B cell (primary cell): Measurements from ENCODE around the gene VAPB. TPM values are rescaled to one million over a fixed set of nuclear protein-coding genes. Genes with fewer than 3 reads are reported as not detected.

ENCODE experiments used
- ATAC-seq: fragments of 200-7000 bp; cut with Tn5 transposase; one replicate; pipeline ENCODE4 v1.10.0; 2021; ENCODE audit warnings: low read depth, mild to moderate bottlenecking, moderate number of reproducible peaks, moderate library complexity
- CTCF ChIA-PET: fragments of 350-600 bp; sonication (Branson Sonifier 250); formaldehyde crosslinking; loops from one replicate; lab custom pipeline; 2021; ENCODE audit warnings: antibody characterized with exemption, inconsistent platforms; lab: Charles Lee
- POLR2A ChIA-PET: fragments of 350-600 bp; sonication (Branson Sonifier 250); formaldehyde crosslinking; loops from one replicate; lab custom pipeline; 2021; ENCODE audit warnings: antibody characterized with exemption; lab: Charles Lee
- DNase-seq: peaks from one replicate; pipeline ENCODE4 v3.0.0; 2013
- H2AFZ ChIP-seq: 2 replicates; pipeline ENCODE4 v1.6.1; 2012; ENCODE audit warnings: mild to moderate bottlenecking, low read depth, low read length; ENCODE audit not compliant: insufficient read depth, poor library complexity, severe bottlenecking
- H3K27ac ChIP-seq, 2 donors: 1 replicate in 1 of 2; 2 replicates in 1 of 2; pipeline ENCODE4 v1.5.1; 2012 to 2013; ENCODE audit warnings: low read length in 2 of 2, mild to moderate bottlenecking in 2 of 2, moderate library complexity in 1 of 2
- H3K27me3 ChIP-seq, 4 experiments: fragments of 200-600 bp in 1 of 4; sonication (generic) in 1 of 4; replicated peaks in 1 of 4; 1 replicate in 2 of 4; 2 replicates in 2 of 4; pipeline versions ENCODE4 v1.6.1 to v1.7.0; 2013 to 2016; ENCODE audit warnings: low read length in 3 of 4, mild to moderate bottlenecking in 2 of 4, mixed read lengths in 1 of 4, moderate library complexity in 1 of 4; ENCODE audit not compliant: insufficient read depth in 4 of 4, control insufficient read depth in 3 of 4; ENCODE audit errors: control extremely low read depth in 1 of 4
- H3K36me3 ChIP-seq, 2 experiments: replicated peaks in 1 of 2; 1 replicate in 1 of 2; 2 replicates in 1 of 2; pipeline versions ENCODE4 v1.6.1 to v1.7.1; 2013; ENCODE audit warnings: low read length in 1 of 2; ENCODE audit not compliant: insufficient read depth in 2 of 2, control insufficient read depth in 1 of 2; ENCODE audit errors: control extremely low read depth in 1 of 2, extremely low read depth in 1 of 2
- H3K4me1 ChIP-seq, 2 donors: fragments of 200-600 bp in 1 of 2; sonication (generic) in 1 of 2; 1 replicate in 1 of 2; 2 replicates in 1 of 2; pipeline versions ENCODE4 v1.5.1 to v1.6.1; 2013 to 2017; ENCODE audit warnings: low read length in 2 of 2; ENCODE audit not compliant: control insufficient read depth in 2 of 2, insufficient read depth in 2 of 2
- H3K4me2 ChIP-seq: replicated peaks from 2 replicates; pipeline ENCODE3; 2012; ENCODE audit warnings: mild to moderate bottlenecking, low read depth, low read length; ENCODE audit not compliant: poor library complexity, severe bottlenecking
- H3K4me3 ChIP-seq, 5 experiments: fragments of 200-600 bp in 1 of 5; sonication (generic) in 1 of 5; 1 replicate in 3 of 5; 2 replicates in 2 of 5; pipeline versions ENCODE4 v1.5.1 to v1.7.0; 2011 to 2016; ENCODE audit warnings: low read length in 4 of 5, mild to moderate bottlenecking in 4 of 5, low read depth in 2 of 5, control low read depth in 1 of 5, moderate library complexity in 1 of 5; ENCODE audit not compliant: insufficient read depth in 1 of 5; ENCODE audit errors: control extremely low read depth in 1 of 5, extremely low read depth in 1 of 5
- H3K79me2 ChIP-seq: fragments of 200-600 bp; sonication (generic); one replicate; pipeline ENCODE4 v1.6.0; 2016; ENCODE audit warnings: low read length; ENCODE audit not compliant: control insufficient read depth, insufficient read depth
- H3K9ac ChIP-seq: fragments of 200-600 bp; sonication (generic); 2 replicates; pipeline ENCODE4 v1.6.1; 2017; ENCODE audit warnings: mild to moderate bottlenecking, low read length, moderate library complexity
- H3K9me3 ChIP-seq, 3 donors: one replicate each; pipeline versions ENCODE4 v1.6.1 to v1.7.1; 2013; ENCODE audit warnings: low read length in 2 of 3; ENCODE audit not compliant: control insufficient read depth in 2 of 3, insufficient read depth in 1 of 3; ENCODE audit errors: control extremely low read depth in 1 of 3
- H4K20me1 ChIP-seq: 2 replicates; pipeline ENCODE4 v1.6.0; 2012; ENCODE audit warnings: mild to moderate bottlenecking, low read length; ENCODE audit not compliant: insufficient read depth, control insufficient read depth, poor library complexity, severe bottlenecking
- H3K27ac Mint-ChIP-seq: one replicate; pipeline ENCODE4 v1.8.0; 2021; ENCODE audit warnings: mixed read lengths
- H3K27me3 Mint-ChIP-seq: one replicate; pipeline ENCODE4 v1.8.0; 2021; ENCODE audit warnings: mixed read lengths
- H3K4me1 Mint-ChIP-seq: one replicate; pipeline ENCODE4 v1.8.0; 2021; ENCODE audit warnings: mixed read lengths
- H3K4me3 Mint-ChIP-seq: one replicate; pipeline ENCODE4 v1.8.0; 2021; ENCODE audit warnings: mixed read lengths
- H3K9me3 Mint-ChIP-seq: one replicate; pipeline ENCODE4 v1.8.0; 2022; ENCODE audit warnings: mixed read lengths; ENCODE audit not compliant: insufficient read depth
- EZH2 ChIP-seq: IDR thresholded peaks from 2 replicates; pipeline ENCODE4 v1.6.1; 2012; ENCODE audit warnings: borderline replicate concordance, low read depth, mild to moderate bottlenecking, moderate library complexity, low read length; ENCODE audit not compliant: insufficient read depth, poor library complexity, severe bottlenecking
- WGBS: methylation state at CpG from one replicate; pipeline ENCODE4 v1.1.5; 2013; ENCODE audit warnings: missing lambda C conversion rate; ENCODE audit not compliant: insufficient coverage; 5-methylcytosine and 5-hydroxymethylcytosine counted together
- intact Hi-C: fragments of 100-400 bp; cut with micrococcal nuclease; formaldehyde crosslinking; loops from one replicate; pipeline ENCODE4 v1.10.0; 2022
- polyA plus RNA-seq: library from polyadenylated mRNA; depleted of rRNA; stranded (reverse); fragments of >200 nt; gene quantifications from 2 replicates; pipeline ENCODE4 v1.2.3, GENCODE V29; 2012
- total RNA-seq, 2 donors: library from RNA; stranded (reverse); fragments of 120-200 nt in 1 of 2; gene quantifications; 1 replicate in 1 of 2; 2 replicates in 1 of 2; pipeline versions ENCODE4 v1.2.3 to v1.2.4, GENCODE V29; 2013 to 2022
- TF ChIP-seq, protein P1 (sequence below): fragments of 200-600 bp; IDR thresholded peaks from one replicate; pipeline ENCODE4 v1.8.0; 2022; ENCODE audit warnings: antibody characterized with exemption, mild to moderate bottlenecking

VAPB gene
- total and polyA plus RNA-seq, 2 donors (not counting 1 experiment from before 2014, with no cell fraction given), result 19.5 to 26.4 TPM

DNA sequence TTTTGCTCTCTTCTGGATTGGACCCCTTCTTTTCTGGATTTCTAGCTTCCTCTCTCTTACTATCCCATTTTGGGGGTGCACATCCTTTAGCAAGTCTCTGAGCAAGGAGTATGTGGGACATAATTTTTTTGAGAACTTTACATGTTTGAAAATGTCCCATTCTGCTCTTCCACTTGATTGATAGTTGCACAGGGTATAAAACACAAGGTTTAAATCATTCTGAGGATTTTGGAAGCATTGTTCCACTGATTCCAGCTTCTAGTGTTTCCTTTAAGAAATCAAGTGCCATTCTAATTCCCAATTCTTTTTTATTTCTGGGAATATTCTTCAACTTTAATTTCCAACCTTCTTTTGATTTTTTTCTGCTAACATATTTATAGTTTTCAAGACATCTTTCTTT lies 65.4 kb downstream of the VAPB start:
- Mint-ChIP-seq H3K4me1 (peaks cover 33% of the 10 kb centered on the region), H3K4me3 (no peak overlapping the region), H3K9me3 (peaks cover 5% of the 10 kb centered on the region), H3K27me3 (no peaks in the 10 kb centered on the region), H3K27ac (no peak overlapping the region)
- no peak for TF ChIP-seq EZH2
- TF ChIP-seq, protein P1, sequence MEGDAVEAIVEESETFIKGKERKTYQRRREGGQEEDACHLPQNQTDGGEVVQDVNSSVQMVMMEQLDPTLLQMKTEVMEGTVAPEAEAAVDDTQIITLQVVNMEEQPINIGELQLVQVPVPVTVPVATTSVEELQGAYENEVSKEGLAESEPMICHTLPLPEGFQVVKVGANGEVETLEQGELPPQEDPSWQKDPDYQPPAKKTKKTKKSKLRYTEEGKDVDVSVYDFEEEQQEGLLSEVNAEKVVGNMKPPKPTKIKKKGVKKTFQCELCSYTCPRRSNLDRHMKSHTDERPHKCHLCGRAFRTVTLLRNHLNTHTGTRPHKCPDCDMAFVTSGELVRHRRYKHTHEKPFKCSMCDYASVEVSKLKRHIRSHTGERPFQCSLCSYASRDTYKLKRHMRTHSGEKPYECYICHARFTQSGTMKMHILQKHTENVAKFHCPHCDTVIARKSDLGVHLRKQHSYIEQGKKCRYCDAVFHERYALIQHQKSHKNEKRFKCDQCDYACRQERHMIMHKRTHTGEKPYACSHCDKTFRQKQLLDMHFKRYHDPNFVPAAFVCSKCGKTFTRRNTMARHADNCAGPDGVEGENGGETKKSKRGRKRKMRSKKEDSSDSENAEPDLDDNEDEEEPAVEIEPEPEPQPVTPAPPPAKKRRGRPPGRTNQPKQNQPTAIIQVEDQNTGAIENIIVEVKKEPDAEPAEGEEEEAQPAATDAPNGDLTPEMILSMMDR, result no peak
- ATAC-seq, result no peak
- POLR2A ChIA-PET, result no interaction called here
- Histone ChIP-seq H3K9ac (no peak overlapping the region), H3K4me2 (no peak overlapping the region), H3K4me1 (peaks cover 16 to 21% of the 10 kb centered on the region in 2 donors), H3K27ac (no peak overlapping the region), H4K20me1 (peaks cover 5% of the 10 kb centered on the region), H2AFZ (no peak overlapping the region), H3K36me3 (no peaks in the 10 kb centered on the region), H3K9me3 (peaks cover 0 to 5% (median 0%) of the 10 kb centered on the region in 3 donors), H3K79me2 (no peaks in the 10 kb centered on the region), H3K4me3 (no peak overlapping the region), H3K27me3 (no peaks in the 10 kb centered on the region)
- intact Hi-C loops, result no loop called here
- DNase-seq, result no peak
- CTCF ChIA-PET, result interaction anchor here (0.6 kb wide), 1 partner anchor 49 kb away, joined by 5 read pairs; no protein-coding TSS in a partner anchor

DNA sequence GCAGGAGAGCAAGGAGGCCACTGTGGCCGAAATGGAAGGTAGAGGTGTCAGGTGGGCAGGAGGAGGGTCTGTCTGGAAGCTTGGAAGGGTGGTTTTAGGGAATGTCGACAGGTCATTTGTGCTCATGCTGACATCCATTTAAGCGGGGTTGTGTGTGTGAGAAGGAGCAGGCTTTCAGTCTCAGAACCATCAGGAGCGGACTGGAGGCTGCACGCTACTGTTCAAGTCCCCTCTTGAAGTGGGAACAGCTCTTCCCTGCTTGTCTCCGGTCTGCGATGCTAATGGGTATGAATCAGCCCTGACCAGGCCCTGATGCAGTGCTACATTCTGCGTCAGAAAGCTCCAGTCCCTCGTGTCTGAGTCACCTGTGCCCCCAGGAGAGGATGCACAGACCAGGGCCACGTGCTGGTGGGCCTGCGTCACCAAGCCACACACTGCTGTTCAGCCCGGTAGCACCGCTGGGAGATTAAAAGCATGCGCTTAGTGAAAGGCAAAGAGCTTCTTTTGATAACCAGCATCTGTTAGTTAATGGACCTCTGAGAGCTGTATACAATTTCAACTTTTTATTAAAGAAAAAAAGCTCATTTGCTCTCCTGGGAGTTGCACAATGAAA lies 68.2 kb downstream of the VAPB start:
- peaks cover 30% of the 10 kb centered on the region for H3K4me1 Mint-ChIP-seq
- ChIA-PET POLR2A (no interaction called here), CTCF (no interaction called here)
- Histone ChIP-seq H3K9ac (no peak overlapping the region), H3K4me1 (peaks cover 20 to 21% of the 10 kb centered on the region in 2 donors), H2AFZ (no peak overlapping the region), H3K9me3 (peaks cover 0 to 5% (median 2%) of the 10 kb centered on the region in 3 donors), H3K4me3 (no peak overlapping the region), H3K27me3 (peaks cover 0 to 7% (median 0%) of the 10 kb centered on the region in 4 experiments), H3K36me3 (no peaks in the 10 kb centered on the region), H4K20me1 (peaks cover 11% of the 10 kb centered on the region), H3K27ac (no peak overlapping the region), H3K4me2 (no peak overlapping the region), H3K79me2 (no peaks in the 10 kb centered on the region)
- H3K27ac Mint-ChIP-seq, result no peak overlapping the region
- TF ChIP-seq, protein P1, result no peak
- no peak for TF ChIP-seq EZH2
- intact Hi-C loops, result loop anchor here (5.0 kb wide), 1 partner anchor 150 kb away; the partner anchor contains the start of gene RAB22A
- H3K27me3 Mint-ChIP-seq, result no peaks in the 10 kb centered on the region
- ATAC-seq (no peak), DNase-seq (no peak)
- no peak overlapping the region for H3K4me3 Mint-ChIP-seq
- 94% methylated on average over 12 of the region's 14 CpGs for whole genome bisulfite sequencing
- peaks cover 5% of the 10 kb centered on the region for H3K9me3 Mint-ChIP-seq
